Activated CD8-positive, alpha-beta memory T cell treated with anti-CD3 and anti-CD28 coated beads for 1 hour (primary cell): ENCODE measurements around the gene FAAH.

Source experiments
- DNase-seq, 2 donors: peaks; one replicate each; pipeline ENCODE4 v3.0.0-alpha.2; 2020; ENCODE audit warnings: low read depth in 1 of 2; ENCODE audit errors: extremely low read depth in 1 of 2

The FAAH gene

GRCh38 chr1:46449223-46450159 is 55.4 kb downstream of the FAAH start:
- DNase-seq, result no peak

- no peak for DNase-seq
Observed at GRCh38 chr1:46450160-46450517, 56.0 kb downstream of the FAAH start.

- no peak for DNase-seq
Observed at GRCh38 chr1:46451948-46452930, 58.1 kb downstream of the FAAH start.

- no peak for DNase-seq
Observed at GRCh38 chr1:46452931-46453325, 58.8 kb downstream of the FAAH start.

- no peak for DNase-seq
Observed at GRCh38 chr1:46453449-46453848, 59.3 kb downstream of the FAAH start.

GRCh38 chr1:46455951-46456350 is 61.8 kb downstream of the FAAH start:
- DNase-seq, result no peak

- DNase-seq, result no peak
Observed at GRCh38 chr1:46456411-46456963, 62.4 kb downstream of the FAAH start.

- DNase-seq, result no peak
Observed at GRCh38 chr1:46457178-46457577, 63.1 kb downstream of the FAAH start.

GRCh38 chr1:46458190-46458589 is 64.1 kb downstream of the FAAH start:
- DNase-seq, result no peak

- DNase-seq, result no peak
Observed at GRCh38 chr1:46458846-46459245, 64.7 kb downstream of the FAAH start.

GRCh38 chr1:46459315-46459714 is 65.2 kb downstream of the FAAH start:
- DNase-seq, result no peak

GRCh38 chr1:46461017-46461808 is 67.1 kb downstream of the FAAH start:
- DNase-seq, result no peak

- no peak for DNase-seq
Observed at GRCh38 chr1:46461809-46462448, 67.8 kb downstream of the FAAH start.
